Stimulated activated CD4-positive, alpha-beta T cell treated with anti-CD3 and anti-CD28 coated beads, Interleukin-1b, Interleukin-23, amount 100 ng/mL, for 1 hour (primary cell): Measurements from ENCODE around the gene RASD1.
"Not testable (repeated sequence)": the region's sequence is repeated elsewhere in the genome, so short reads cannot be mapped to it uniquely, and the experiment has no call there.

Experiments
- DNase-seq, 2 donors: peaks; one replicate each; pipeline ENCODE4 v3.0.0-alpha.2; 2020; ENCODE audit warnings: low read depth in 2 of 2

The RASD1 gene

GRCh38 chr17:17469358-17469757 lies 26.8 kb downstream of the RASD1 start:
- no peak for DNase-seq

GRCh38 chr17:17468217-17469010 lies 27.8 kb downstream of the RASD1 start:
- DNase-seq: no peak

DNA sequence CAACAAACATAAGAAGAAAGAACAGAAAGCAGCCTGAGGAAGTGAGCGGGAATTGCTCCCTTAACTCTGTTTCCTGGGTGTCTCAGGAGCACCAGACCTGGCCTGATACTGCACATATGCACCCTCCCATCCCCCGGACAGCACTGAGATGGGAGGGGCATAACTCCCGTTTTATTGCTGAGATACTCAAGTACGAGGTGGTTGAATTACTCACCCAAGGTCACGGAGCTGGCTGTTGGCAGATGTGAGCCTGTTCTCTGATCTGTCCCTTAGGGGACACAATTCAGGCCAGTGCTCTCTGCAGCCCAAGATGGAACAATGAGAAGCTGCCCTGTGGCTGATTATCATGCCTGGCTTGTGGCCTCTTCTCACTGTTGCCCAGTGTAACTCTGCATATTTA lies 28.5 kb downstream of the RASD1 start:
- no peak for DNase-seq

DNA sequence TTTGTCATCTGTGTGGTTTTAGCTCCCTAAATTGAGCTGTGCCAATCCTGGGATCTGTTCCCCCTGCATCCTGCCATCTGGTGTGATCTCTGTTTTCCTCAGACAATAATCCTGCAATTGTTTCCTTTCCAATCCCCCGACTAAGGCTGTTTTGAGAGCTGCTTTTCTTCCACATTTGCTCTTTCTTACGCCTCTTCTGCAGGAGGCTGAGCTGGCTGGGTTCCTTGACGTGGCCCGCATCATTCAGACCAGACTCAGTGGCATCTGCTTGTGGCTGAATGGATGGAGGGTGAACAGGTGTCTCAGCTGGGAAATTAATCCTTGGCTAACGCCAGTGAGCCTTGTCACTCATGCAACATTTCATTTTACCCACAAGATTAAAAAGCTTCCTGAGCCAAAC lies 29.2 kb downstream of the RASD1 start:
- DNase-seq: no peak

DNA sequence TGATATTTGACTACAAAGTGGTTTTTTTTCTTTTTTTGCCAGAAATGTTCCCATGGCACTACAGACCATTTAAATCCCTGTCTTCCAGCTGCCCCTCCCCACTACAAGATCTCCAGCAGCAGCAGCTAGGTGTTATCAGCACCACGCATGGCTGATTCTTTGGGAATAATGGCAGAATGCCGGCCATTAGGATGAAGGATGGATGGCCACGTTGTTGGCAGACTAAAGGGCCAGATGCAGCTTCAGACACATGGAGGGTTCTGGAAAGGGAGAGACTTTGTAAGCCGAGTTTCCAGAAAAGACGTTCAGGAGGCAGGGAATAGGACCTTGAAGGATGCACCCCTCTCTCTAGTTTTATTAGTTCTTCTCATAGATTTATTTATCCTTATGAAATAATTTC lies 29.7 kb downstream of the RASD1 start:
- DNase-seq: no peak

DNA sequence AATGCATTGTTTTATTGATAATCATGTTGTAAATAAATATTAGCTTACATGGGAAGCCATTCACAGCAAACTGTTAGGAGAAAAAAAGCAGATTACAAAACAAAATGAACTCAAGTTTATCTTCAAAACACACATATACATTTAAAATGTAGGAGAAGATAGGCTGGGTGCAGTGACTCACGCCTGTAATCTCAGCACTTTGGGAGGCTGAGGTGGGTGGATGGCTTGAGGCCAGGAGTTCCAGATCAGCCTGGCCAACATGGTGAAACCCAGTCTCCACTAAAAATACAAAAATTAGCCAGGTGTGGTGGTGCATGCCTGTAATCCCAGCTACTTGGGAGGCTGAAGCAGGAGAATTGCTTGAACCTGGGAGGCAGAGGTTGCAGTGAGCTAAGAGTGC lies 30.3 kb downstream of the RASD1 start:
- DNase-seq: not testable (repeated sequence)

GRCh38 chr17:17463821-17464220 lies 32.4 kb downstream of the RASD1 start:
- no peak for DNase-seq

DNA sequence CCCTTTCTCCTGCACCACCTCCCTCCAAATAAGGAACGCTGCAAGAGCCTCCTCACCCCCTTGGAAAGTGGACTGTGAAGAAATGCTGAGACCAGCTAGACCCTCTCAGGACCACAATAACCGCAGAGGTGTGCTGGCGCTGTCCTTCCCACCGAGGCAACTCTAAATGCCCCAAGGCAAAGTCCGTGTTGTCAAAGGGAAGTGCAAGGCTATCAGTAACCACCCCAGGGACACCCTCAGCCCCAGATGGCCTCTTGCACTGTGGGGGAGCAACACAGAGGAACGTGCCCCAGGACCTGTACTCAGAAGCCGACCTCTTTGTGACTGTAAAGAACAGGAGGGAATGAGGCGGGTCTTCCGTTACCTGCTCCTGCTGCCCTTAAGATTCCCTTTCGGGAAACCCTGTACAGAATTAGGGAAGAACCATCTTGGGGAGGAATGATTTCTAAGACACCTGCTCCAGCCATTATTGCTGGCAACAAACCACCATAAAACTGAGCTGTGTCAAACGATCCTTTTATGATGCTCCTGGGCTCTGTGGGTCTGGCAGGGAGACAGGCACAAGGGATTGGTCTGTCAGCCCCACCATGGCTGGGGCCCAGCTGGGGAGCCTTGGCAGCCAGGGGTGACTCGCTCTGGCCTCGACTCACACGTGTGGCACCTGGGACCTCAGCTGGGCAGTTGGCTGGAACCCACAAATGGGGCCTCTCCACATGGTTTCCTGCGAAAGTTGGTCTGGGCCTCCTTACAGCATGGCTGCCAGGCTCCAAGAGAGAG lies 34.0 kb downstream of the RASD1 start:
- no peak for DNase-seq

- no peak for DNase-seq
Observed at GRCh38 chr17:17460038-17460437, 36.2 kb downstream of the RASD1 start.

DNA sequence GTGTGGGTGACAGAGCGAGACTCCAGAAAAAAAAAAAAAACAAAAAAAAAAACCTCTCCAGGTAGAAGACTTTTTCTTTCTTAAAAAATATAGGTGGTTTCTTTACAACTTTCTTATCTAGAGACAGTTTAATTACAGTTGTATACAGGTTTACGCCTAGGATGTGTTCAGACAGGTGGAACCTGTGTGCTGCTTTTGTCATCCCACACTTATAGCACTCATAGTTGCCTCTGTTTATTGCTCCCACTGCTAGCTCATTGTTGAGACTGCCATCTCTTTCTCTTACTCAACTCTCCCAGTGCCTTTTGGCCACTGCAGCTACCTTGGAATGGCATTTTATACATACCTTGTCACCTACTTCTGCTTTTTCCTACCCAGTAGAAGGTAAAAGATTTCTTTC lies 38.5 kb downstream of the RASD1 start:
- DNase-seq: no peak

DNA sequence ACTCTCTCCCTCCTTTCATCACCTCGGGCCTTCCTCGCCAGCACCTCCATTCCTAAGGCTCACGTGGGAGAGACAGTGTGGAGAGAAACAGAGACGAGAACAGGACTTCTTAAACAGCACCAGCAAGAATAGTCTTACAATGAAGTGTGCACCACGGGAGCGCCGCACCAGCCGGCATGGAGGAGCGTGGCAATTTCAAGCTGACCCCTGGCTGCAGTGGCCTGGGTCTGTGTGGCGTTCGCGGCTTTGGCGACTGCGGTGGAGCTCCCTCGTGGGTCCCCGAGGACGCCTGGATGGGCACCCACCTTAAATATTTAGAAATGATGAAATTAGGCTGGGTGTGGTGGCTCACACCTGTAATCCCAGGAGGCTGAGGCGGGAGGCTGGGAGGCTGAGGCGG lies 39.9 kb downstream of the RASD1 start:
- DNase-seq: no peak

- no peak for DNase-seq
Observed at GRCh38 chr17:17455173-17455572, 41.0 kb downstream of the RASD1 start.

DNA sequence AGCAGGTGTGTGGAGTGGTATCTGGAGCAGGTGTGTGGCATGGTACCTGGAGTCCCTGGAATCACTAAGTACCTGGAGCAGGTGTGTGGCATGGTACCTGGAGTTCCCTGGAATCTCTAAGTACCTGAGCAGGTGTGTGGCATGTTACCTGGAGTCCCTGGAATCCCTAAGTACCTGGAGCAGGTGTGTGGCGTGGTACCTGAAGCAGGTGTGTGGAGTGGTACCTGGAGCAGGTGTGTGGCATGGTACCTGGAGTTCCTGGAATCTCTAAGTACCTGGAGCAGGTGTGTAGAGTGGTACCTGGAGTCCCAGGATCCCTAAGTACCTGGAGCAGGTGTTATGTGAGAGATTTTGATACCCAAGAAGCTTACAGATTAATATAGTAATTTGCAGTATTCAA lies 41.5 kb downstream of the RASD1 start:
- not testable (repeated sequence) for DNase-seq

DNA sequence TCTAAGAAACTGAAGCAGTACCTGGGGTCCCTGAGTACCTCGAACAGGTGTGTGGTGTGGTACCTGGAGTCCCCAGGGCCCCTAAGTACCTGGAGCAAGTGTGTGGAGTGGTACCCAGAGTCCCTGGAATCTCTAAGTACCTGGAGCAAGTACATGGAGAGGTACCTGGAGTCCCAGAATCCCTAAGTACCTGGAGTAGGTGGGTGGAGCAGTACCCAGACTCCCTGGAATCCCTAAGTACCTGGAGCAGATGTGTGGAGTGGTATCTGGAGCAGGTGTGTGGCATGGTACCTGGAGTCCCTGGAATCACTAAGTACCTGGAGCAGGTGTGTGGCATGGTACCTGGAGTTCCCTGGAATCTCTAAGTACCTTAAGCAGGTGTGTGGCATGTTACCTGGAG lies 41.9 kb downstream of the RASD1 start:
- DNase-seq: no peak

- DNase-seq: no peak
Observed at GRCh38 chr17:17453088-17453487, 43.1 kb downstream of the RASD1 start.

DNA sequence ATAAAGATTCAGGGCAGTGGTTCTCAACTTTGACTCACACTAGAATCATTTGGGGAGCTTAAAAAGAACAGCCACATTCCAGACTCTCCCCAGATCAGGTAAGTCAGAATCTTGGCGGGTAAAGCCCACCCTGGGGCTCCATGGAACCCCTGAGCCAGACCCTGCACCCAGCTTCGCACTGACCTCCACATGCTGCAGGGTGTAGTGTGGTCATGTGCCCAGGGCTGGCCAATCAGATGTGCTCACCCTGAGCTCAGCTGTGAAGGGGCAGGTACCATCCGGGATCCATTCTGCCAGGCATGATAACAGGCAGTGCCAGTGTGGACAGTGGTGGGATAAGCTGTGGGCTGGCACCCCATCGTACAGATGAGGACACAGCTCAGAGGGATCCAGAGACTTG lies 47.5 kb downstream of the RASD1 start:
- DNase-seq: no peak

DNA sequence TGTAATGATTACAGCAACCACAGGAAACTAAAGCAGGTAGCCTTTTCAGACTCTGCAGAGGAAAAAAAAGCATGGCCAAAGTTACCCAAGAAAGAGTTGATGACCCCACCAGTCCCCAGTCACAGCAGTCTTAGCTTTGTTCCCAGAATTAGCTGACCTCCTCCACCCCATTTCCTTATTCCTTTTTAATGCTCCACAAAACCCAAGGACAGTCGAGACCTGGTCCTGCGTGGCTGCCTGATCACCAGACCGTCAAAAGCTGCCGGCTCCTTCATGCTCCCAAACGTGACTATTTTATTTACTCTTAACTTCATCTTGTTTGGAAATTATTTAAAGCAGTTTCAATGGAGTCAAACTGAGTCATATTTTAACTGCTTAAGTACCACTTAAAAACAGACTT lies 48.1 kb downstream of the RASD1 start:
- no peak for DNase-seq

DNA sequence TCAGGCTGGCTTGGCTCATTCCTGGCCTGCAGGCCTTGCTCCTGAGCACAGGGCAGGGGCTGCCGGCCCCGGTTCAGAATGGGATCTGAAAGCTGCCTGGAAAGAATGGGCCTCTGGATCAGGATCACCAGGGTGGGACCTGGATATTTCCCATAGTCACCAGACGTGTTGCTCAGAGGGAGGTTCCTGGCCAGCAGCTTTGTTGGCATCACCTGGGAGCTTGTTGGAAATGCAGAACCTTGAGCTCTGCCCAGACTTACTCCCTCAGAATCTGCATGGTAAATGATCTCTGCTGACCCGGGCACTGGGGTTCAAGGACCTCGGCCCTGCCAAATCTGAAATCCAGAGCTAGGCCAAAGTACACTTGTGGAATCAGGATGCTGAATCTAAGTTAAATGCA lies 48.9 kb downstream of the RASD1 start:
- no peak for DNase-seq

DNA sequence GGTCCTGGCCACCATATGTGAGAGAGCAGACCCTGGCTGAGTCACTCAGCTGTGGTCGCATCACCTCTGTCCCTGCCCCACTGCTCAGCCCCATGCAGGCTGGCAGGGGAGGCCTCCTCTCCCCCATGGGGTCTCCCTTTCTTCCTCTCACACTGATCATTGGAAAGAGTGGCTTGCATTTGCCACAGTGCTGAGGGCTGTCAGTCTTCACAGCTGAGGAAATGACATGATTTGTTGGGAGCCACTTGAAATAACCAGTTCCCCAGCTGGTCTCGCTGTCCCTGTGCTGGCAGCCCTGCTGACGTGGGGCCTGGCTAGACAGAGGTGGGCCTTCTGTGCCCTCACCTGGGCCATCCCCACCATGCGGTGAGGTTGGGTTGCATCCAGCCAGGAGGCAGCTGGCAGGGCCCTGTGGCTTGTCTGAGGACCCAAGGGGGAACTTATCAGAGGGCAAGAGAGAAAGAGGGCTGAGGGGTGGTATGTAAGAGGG lies 49.5 kb downstream of the RASD1 start:
- no peak for DNase-seq

DNA sequence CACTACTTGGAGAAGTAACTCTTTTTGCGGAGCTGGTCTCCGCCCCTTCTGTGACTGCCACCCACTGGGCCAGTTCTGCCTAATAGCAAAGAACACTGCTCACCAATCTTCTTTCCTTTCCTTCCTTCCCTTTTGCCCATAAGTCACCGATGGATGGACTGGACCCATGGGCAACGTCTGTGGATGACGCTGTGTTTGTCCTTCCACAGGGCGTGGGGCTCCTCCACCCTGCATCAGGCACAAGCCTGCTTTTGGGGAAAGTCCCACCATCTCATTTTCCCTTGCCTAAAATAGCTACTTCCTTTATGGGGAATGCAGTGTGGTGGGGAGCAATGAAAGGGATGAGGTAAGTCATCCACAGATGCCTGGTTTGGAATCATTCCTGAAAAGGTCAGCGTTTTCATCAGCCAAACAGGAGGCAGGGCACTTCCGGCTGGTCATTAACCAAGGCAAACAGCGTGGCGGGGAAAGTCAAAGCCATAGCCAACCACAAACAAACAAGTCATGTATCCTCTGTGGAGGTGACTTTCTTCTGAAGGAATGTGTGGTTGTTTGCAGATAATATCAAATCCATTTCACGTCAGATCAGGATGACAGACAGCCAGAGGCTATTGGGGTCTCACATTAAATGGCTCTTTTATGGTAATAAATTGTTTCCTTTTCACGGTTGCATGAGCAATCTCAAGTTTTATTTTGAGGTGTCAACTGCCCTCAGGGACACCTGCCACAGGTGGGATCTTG lies 50.1 kb downstream of the RASD1 start:
- no peak for DNase-seq

GRCh38 chr17:17445296-17445924 lies 50.8 kb downstream of the RASD1 start:
- DNase-seq: no peak
